T-helper 2 cell (primary cell): ENCODE measurements around the gene LAMA3.
"Not testable (repeated sequence)": the region's sequence is repeated elsewhere in the genome, so short reads cannot be mapped to it uniquely, and the experiment has no call there.

Source experiments
- DNase-seq, 5 experiments: peaks; one replicate each; pipeline versions ENCODE4 v3.0.0 to v3.0.0-alpha.2; 2012 to 2022

Gene LAMA3

DNA sequence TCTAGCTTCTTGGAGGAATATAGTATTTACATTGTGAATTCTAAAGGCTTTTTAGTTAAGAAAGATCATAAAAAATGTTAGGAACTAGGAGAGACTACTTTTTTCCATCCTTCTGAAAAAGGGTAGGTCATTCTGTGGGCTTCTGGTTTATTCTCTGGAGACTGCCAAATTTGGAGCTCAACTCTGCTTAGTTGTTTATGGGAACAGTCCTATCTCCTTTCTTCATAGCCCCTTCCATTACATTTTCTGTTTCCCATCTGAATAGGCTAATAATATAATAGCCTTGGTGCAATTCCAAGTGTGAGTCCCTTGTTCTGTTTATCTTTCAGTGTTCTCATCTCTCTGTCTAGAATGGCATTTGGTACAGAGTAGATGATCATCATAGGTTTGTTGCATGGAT lies 15.6 kb downstream of the LAMA3 start:
- DNase-seq: no peak

DNA sequence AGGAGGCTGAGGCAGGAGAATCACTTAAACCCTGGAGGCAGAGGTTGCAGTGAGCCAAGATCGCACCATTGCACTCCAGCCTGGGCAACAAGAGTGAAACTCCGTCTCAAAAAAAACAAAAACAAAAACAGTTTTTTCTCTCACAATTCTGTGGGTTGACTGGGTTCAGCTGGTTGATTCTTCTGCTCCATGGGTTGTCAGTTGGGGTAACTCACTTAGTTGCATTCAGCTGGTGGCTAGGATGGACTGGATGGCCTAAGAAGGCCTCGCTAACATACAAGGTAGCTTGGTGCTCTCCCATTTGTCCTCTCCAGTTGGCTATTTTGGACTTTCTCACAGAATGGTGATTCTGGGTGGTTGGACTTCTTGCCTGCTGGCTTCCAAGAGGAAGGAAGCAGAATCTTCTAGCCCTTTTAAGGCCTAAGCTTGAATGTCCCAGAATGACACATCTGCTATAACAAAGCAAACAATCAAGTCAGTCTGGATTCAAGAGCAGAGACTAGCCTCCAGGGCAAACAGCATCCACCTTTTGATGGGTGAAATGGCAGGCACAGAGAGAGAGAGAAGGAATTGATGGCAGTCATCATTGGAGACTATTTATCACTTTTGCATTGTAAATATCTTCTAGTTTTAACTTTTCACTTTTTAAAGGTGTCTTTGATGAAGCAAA lies 17.9 kb downstream of the LAMA3 start:
- no peak for DNase-seq

DNA sequence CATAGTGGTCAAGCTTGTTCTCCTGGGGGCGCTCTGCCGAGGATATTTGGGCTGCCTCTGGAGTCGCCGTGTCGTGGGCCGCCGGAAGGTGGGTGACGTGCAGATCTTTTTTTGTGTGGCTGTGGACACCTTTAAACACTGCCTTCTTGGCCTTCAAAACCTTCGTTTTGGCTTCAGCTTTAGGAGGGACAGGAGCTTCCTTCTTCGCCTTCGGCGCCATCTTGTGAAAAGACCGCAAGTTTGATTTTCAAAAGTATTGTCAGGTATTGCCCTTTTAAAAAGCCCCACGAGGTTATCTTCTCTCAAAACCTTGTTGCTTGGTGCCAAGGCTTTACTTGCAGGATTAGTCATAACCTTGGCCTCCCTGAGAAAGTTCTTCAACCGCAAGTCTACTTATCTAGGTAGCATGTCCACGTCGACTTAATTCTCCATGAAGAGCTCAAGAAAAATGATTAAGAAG lies 20.8 kb downstream of the LAMA3 start:
- DNase-seq: peak in 1 of 5 experiments; percentile 68

DNA sequence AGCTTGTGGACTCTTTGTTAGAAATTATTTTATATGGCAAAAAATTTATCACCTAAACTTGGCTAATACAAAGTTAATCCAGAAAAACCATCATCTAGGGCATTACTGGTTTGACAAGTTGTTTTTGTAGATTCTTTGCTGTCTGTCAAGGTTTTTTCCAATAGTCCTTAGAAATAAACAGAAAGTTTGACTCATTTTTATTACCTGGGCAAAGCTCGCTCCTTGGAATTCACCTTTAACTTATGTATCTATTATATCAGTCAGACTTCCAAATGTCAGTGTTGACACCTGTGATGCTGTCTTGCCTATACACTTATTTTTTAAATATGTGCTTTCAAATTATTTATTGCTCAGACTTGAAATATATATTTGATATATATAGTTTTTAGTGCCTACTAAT lies 21.7 kb downstream of the LAMA3 start:
- no peak for DNase-seq

DNA sequence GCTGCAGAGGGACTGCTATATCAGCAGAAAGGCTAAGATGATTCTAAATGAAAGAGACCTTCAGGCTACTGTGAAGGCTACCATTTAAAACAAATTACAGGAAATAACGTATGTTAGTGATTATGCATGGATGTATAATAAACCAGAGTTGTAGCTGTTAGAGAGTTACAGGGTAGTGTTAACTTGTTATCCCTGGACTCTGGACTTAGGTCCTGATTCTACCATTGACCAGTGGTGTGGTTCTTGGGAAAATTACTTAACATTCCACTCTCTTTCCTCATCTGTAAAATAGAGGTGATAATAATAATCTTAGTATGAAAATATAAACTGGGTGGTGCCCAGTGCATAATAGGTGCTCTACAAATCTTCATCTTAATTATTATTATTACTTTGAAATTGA lies 22.2 kb downstream of the LAMA3 start:
- no peak for DNase-seq

DNA sequence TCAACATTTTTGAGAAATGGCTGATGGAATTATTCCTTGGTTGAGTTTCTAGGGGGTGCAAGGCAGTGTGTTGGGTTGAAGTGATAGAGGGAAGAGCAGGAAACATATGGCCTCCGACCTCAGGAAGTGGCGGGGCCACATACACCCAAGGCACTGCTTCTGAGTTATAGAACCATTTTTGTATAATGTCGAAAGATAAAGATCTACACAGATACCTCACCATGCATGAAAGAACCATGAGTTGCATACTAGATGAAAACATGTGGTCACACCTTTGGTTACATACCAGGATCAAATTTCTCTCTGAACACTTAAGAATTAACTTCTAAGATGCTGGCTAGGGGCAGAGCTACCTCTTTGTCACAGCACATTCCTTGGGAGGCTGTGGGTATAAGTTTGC lies 23.2 kb downstream of the LAMA3 start:
- peak in 2 of 5 experiments; percentile 17 to 91 for DNase-seq

DNA sequence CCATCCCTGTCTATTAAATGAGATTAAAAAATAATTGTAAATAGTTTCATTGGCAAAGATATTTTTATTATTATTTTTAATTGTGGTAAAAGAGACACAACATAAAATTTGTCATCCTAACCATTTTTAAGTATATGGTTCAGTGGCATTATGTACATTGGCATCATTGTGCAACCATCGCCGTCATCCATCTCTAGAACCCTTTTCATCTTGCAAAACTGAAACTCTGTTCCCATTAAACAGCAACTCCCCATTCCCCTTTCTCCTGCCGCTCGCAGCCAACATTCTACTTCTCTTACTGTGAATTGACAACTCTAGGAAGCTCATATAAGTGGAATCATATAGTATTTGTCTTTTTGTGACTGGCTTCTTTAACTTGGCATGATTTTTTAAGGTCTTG lies 25.3 kb downstream of the LAMA3 start:
- DNase-seq: no peak

DNA sequence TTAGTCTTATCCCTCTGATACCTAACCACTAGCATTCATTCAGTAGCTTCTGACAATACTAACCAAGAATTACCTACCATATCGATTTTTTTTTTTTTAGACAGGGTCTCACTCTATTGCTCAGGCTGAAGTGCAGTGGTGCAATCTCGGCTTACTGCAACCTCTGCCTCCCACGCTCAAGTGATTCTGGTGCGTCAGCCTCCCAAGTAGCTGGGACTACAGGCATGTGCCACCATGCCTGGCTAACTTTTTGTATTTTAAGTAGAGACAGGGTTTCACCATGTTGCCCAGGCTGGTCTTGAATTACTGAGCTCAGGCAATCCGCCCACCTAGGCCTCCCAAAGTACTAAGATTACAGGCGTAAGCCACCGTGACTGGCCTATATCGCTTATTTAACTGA lies 26.8 kb downstream of the LAMA3 start:
- DNase-seq: not testable (repeated sequence)

DNA sequence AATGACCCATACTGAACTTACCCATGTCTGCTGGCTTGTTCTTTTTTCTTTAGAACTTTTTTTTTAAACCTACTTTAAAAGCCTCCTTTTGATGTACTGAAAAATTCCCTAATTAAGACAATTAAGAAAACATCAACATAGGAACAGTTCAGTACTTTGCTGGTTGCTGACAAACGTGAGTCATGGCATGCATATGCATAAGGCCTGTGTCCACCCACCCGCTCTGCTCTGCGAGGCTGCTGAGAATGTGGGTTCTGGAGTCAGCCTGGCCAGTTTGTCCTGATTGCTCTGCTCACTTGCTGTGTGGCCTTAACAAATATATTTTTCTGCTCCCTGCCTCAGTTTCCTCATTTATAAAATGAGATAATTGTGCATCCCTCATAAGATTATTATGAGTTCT lies 27.3 kb downstream of the LAMA3 start:
- DNase-seq: no peak

DNA sequence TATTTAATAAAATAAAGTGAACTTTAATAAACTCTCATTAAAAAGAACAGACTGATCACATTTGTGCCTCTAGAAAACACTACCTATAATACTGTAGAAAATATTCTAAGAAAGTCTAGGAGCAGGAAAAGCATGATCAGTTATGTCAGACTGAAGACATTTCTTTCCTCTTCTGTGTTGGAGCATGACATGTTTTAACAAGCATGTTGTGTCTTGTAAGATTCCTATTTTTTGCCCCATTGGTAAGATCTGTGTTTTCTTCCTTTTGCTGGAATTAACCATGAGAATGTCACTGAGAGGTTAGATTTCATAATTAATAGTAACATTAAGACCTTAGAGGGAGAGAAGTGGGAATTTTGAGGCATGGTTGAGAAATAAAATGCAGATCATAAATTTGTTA lies 27.7 kb downstream of the LAMA3 start:
- DNase-seq: no peak

DNA sequence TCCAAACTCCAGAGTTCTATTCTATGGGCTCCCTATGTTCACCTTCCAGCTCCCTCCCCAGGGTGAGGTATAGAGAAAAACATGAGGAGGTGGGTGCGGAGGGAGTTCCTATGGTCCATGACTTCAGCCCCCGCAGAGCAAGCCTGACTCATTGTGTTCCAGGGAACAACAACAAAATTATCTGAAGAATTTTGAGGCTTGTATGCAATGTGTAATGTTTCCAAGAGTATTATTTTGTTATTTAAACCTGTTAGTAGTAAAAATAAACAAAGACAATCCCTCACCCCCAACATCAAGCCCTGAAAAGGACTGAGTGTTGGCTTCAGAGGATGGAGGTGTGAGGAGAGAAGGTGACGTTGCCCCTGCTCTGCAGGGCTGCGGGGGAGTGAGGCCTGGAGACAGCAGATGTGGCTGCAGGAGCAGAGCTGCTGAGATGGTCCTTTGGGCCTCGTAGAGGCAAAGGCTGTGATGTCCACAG lies 29.0 kb downstream of the LAMA3 start:
- DNase-seq: no peak

DNA sequence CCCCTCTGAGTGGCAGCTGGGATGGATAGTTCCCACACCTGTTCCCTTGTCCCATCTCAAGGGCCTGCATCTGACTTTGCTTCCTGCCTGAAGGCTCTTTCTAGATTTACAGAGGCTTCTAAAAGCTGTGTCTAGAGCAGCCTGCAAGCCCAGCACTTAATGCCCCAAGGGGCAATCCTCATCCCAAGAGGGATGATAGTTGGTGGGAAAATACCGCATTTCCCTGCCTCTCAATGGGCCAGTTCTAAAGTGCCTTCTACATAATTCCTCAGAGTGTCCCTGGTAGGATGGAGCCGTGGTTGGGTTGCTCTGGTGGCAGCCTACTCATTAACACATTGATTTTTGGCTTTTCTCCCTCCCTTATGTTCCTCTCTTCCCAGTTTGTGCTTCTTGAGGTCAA lies 29.5 kb downstream of the LAMA3 start:
- DNase-seq: no peak

DNA sequence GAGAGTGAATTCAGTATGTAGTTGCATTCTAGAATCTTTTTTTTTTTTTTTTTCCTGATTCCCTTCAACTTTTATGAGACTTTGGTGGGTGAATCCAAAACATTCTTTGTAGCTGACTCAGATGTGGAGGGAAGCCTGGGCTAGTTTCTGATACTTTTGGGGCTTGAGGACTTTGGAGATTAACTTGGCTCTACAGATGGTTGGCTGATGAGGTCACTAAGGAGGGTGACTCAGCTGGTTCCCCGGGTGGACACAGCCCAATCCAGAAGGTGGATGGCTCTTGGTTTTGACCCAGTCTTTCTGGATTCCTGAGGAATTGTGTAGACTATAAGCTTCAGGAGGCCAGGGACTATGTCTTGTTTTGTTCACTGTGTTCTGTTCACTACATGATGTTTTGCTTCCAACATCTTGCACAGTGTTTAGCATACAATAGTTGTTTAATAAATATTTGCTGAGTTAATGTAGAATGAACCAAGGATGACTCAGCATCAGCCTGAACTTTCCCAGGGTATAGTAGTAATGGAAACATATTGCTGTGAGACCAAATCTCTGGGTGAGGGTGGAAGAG lies 30.5 kb downstream of the LAMA3 start:
- DNase-seq: no peak

DNA sequence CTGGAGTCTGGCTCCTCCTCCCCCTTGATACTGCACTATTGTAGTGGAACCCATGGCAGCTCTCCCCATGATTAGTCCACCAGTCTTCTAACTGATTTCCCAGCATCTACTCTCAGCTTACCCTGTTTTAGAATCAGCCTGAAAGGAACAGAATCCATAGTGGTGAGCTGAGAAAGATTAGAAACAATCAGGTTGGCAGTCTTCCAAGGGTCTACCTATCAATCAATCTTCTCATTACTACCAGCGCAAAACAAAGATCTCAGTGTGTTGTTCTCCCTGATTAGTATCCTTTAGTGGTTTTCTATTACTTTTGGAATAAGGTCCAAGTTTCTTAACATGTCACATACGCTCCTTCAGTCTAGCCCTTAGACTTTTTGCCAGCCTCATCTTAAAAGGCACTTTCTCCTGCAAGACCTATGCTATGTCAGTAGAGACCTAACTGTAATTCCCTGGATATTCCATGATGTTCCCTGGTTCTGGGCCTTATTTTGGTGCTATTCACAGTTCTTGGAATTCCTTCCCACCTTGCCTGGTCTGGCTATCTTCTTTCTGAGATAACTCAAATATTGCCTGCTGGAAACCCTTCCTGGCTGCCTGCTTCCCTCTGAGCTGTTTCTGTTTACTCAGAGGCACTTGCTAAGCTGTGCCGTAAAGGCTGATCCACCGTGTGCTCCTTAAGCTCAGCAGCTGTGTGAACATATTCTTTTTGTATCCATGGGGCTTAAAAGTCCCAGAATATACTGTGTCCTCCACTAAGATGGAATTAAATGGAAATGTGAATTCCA lies 32.6 kb downstream of the LAMA3 start:
- DNase-seq: no peak

DNA sequence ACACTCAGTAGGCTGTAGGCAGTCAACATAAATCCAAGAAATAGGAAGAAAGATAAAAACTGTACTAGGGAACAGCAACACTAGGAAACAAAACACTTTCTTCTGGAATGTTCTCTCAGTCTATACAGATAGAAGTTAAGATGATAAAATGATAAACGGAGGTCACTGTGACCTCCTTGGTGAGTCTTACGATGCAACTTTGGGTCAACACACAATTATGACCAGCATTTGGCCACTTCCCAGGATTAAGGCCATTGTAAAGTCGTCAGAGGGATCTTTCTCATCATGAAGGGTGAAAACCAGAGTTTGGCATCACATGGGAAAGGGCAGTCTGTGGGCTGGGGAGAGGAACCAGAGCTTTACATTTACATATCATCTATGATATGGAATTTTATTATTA lies 33.4 kb downstream of the LAMA3 start:
- no peak for DNase-seq

DNA sequence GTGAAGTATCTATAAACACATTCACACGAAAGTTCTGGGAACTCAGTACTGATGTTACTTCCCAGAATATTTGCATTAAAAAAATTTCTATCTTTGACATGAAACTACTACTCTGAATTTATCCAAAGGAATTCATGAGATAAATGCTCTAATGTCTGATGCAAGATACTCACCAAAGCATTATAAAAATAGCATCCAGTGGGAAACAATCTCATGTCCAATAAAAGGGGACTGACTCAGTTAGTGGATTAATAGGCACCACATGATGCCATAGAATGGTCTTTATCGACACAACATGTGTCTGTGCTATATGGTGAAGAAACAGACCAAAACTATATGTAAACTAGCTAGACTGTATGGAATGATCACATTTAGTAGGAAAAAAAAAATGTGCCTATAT lies 33.9 kb downstream of the LAMA3 start:
- no peak for DNase-seq

DNA sequence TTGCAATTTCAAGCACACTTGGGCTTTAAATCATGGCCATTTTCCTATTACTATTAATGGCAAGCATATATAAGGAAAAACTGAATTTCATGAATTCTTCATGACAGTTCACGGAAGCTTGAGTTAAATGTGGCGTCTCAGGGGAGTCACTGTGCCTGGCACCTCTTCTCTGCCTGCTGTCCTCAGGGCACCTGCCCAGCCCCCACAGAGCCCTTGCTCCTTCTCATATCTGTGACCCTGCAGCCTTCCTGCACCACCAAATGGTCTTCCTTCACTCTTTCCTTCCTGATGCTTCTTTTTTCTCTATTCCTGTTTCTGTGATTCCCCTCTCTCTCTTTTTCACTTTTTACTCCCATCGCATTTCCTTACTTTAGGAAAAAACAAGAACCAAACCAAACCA lies 35.4 kb downstream of the LAMA3 start:
- DNase-seq: no peak

DNA sequence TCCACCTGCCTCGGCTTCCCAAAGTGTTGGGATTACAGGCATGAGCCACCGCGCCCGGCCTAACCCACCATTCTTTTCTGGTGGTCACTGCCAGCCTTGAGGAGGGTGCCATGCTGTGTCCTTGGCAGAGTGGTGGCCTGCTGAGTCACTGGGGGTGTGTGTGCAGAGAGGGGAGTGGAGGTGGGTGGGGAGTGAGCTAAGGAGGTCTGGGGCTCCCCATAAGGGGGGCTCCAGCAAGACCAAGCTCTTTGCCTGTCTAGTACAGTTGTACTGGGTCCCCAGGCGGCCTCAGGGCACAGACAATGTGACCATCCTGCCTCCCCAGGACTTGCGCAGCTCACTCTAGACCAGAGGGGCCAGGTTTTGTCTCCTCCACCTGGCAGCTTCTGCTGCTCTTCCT lies 36.1 kb downstream of the LAMA3 start:
- DNase-seq: no peak

DNA sequence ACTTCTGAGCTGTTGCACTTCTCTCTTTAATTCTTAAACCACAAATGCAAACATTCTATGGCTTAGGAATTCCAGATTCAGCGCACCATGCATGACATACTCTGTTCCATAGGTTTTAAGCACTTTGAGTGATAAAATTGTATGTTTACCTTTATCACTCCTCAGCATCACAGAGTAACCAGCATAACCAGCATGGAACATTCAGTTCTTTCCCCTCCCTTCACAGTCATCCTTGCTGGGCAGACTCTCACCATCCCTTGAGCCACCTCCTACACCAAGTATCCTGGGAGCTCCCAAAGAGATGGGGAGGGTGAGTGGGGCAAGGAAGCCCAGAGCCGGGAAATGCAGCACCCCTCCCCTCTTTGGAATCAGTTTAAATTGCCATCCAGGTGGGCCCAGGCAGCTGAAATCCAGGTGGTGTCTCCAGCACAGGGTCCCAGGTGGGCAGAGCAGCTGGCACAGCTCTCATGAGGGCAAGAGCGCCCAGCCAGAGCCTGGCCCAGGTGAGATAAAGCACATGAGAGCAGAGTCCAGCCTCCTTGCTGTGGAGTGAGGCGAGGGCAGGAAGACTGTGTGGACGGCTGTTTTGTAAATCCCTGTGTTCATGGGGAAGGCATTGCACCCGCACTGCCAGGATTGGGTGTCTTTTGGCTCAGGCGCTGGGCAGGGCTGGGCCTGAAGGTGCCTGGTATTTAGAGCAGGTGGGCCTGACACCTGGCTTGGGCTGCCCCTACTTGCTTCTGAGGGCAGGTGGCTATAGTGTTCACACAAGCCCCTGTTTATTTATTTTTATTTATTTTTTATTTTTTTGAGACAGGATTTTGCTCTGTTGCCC lies 36.8 kb downstream of the LAMA3 start:
- DNase-seq: no peak

DNA sequence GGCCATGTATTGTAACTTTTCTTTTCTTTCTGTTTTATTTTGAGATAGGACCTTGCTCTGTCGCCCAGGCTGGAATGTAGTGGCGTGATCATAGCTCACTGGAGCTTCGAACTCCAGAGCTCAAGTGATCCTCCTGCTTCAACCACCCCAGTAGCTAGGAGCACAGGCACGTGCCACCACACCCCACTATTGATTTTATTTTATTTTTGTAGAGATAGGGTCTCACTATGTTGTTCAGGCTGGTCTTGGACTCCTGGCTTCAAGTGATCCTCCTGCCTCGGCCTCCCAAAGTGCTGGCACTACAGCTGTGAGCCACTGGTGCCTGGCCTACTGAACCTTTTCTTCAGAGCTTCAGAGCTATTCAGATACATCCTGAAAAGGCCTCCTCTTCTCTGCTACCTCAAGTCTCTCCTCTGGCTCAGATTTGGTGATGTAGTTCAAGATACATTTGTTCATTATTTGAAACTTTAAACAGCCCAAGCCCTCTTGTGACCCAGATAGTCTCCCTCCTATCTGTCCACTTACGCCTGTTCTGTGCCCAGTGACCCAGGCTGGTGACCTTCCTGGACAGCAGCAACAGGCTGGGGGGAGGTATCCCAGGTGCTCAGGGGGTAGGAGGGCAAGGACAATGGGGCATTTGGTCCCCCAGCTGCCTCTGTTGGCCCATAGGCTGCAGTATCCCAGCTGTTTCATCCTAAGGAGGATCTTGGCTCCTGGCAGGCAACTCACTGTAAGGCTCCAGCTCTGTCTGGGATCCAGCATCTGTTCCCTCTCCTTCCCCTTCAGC lies 38.6 kb downstream of the LAMA3 start:
- no peak for DNase-seq

DNA sequence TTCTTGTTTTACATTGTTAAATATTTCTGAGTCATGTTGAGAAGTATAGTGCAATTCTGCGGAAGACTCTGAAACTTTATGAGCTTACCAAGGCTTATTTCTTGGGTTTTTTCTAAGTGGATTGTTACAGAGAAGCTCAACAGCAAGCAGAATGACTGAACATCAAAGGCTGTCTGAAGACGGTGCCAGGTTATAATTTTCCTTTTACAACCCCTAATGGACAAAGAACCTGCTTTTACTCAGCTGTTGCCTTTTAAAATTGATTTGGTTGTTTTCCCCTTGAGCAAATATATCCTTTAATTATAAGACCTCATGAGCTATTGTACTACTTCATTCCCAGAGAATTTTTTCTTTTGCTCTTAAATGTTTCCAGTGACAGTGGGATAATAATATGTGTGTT lies 41.6 kb downstream of the LAMA3 start:
- no peak for DNase-seq

DNA sequence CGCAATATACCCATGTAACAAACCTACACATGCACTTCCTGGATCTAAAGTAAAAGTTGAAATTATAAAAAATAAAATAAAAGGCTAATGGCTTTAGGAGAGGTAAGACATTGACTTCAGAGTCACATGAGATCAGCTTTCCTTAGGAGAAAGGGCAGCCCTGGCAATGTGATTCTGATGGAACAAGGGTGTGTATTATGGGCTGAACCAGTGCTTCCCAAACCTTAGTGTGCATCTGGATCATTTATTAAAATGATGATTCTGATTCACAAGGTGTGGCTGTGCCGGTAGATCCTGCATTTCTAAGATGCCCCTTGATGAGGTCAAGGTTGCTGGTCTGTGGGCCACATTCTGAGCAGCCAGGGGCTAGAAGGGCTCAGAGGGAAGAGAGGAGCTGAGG lies 42.6 kb downstream of the LAMA3 start:
- DNase-seq: no peak
